ENCODE measurements around the gene STATH. TPM values are rescaled to one million over a fixed set of nuclear protein-coding genes. Genes with fewer than 3 reads are reported as not detected.

STATH gene
- total RNA-seq, 1 experiment from 2014 or later: not detected

- TF ChIP-seq MAX (IDR thresholded peaks at IDR 0.05) (no peak), SIN3A (IDR thresholded peaks at IDR 0.05; ENCODE audit: low read depth) (no peak), ZNF274 (IDR thresholded peaks at IDR 0.05; ENCODE audit: low read depth, low read length) (no peak), CBX3 (IDR thresholded peaks at IDR 0.05; ENCODE audit: low read depth) (no peak), ATF3 (IDR thresholded peaks at IDR 0.05) (no peak), CEBPB (IDR thresholded peaks at IDR 0.05; ENCODE audit: low read depth) (no peak)
These were observed 11.7 kb upstream of the STATH start (continued) for GRCh38 chr4:69984030-69984443.

GRCh38 chr4:69986663-69987062 is 9.1 kb upstream of the STATH start:
- no peak overlapping the region for H3K4me3 ChIP-seq (replicated peaks in 1 of 2; ENCODE audit: low read depth in 1 of 2, low read length in 2 of 2)
- no peak overlapping the region for H2AFZ ChIP-seq (ENCODE audit: low read depth, low read length, poor library complexity, severe bottlenecking)
- intact Hi-C loops (cut with micrococcal nuclease): no loop called here
- H4K20me1 ChIP-seq (ENCODE audit: insufficient read depth): no peaks in the 10 kb centered on the region; the same call in 1 of the 2 replicates
- H3K79me2 ChIP-seq (ENCODE audit: insufficient read depth, low read length): no peaks in the 10 kb centered on the region
- no peaks in the 10 kb centered on the region for H3K9me3 ChIP-seq (ENCODE audit: control insufficient read depth in 1 of 2, insufficient read depth in 1 of 2, low read depth in 1 of 2, low read length in 2 of 2)
- no TSS peak for BruUV-seq (replicated peaks)
- ChIA-PET POLR2A (no interaction called here), RAD21 (ENCODE audit: low non-redundant PET in 1 of 2, low total read pairs in 2 of 2, uncharacterized antibody in 2 of 2, unreplicated experiment in 2 of 2) (no interaction called here), CTCF (no interaction called here)
- no peak for DNase-seq (ENCODE audit: low read depth, low spot score)
- H3K36me3 ChIP-seq (ENCODE audit: control insufficient read depth in 1 of 2, insufficient read depth in 2 of 2, low read length in 2 of 2): no peaks in the 10 kb centered on the region
- H3K9me2 ChIP-seq (ENCODE audit: insufficient read depth): no peaks in the 10 kb centered on the region
- H3K27me3 ChIP-seq (ENCODE audit: insufficient read depth, low read length): no peaks in the 10 kb centered on the region
- no peak overlapping the region for H3K9ac ChIP-seq (ENCODE audit: low read length)
- H3K4me1 ChIP-seq (ENCODE audit: control insufficient read depth in 1 of 2, insufficient read depth in 2 of 2, low read length in 2 of 2): no peaks in the 10 kb centered on the region; a peak in 1 of 4 replicates
- no peak overlapping the region for H3K4me2 ChIP-seq (ENCODE audit: low read length)
- no peak overlapping the region for H3K27ac ChIP-seq (ENCODE audit: low read depth, low read length)
- no peak for ATAC-seq
- TF ChIP-seq ZBTB33 (IDR thresholded peaks at IDR 0.05; ENCODE audit: extremely low read depth, insufficient replicate concordance, low read length) (no peak), ELF1 (IDR thresholded peaks at IDR 0.05; ENCODE audit: borderline replicate concordance, low read depth) (no peak), FOSL1 (IDR thresholded peaks at IDR 0.05; ENCODE audit: low read depth) (no peak), ZFX (IDR thresholded peaks at IDR 0.05) (no peak), REST (IDR thresholded peaks at IDR 0.05; ENCODE audit: low read depth) (no peak)
